ENCODE measurements around the gene ZNF75A. TPM values are rescaled to one million over a fixed set of nuclear protein-coding genes. Genes with fewer than 3 reads are reported as not detected.
"Not testable (repeated sequence)": the region's sequence is repeated elsewhere in the genome, so short reads cannot be mapped to it uniquely, and the experiment has no call there.

The ZNF75A gene
- 43.8 and 47.2 TPM in 2 replicates for total RNA-seq

- intact Hi-C loops (cut with micrococcal nuclease) = loop anchor here (1.0 to 5.0 kb wide), 8 partner anchors 22 to 195 kb away; partner anchors contain the start of genes ZNF174, ZNF200, ZNF263 and ZSCAN32
Observed at GRCh38 chr16:3305109-3306068, at the start of gene ZNF75A, which contains the start of gene TIGD7. Gene ZNF75A (plus strand): TSS chr16:3305497. CDS start chr16:3308429, 2,932 bp downstream. Gene TIGD7 (minus strand): TSS chr16:3305430. CDS start chr16:3300614, 4,816 bp downstream.

GRCh38 chr16:3256146-3256865 is 49.0 kb upstream of the ZNF75A start, which contains the start of gene MEFV:
Gene MEFV (minus strand): TSS chr16:3256633. CDS start chr16:3256587, 46 bp downstream.
- intact Hi-C loops (cut with micrococcal nuclease) = no loop called here

- intact Hi-C loops (cut with micrococcal nuclease) = no loop called here
Observed at GRCh38 chr16:3256866-3257465, 48.3 kb upstream of the ZNF75A start.

GRCh38 chr16:3259836-3260235 is 45.5 kb upstream of the ZNF75A start:
- intact Hi-C loops (cut with micrococcal nuclease) = loop anchor here (5.0 kb wide), 3 partner anchors 73 to 238 kb away; partner anchors contain the start of genes HCFC1R1, NAA60, OR1F1 and THOC6

GRCh38 chr16:3262517-3262916 is 42.8 kb upstream of the ZNF75A start:
- intact Hi-C loops (cut with micrococcal nuclease) = loop anchor here (5.0 kb wide), 3 partner anchors 75 to 240 kb away; partner anchors contain the start of genes HCFC1R1, NAA60, OR1F1 and THOC6

GRCh38 chr16:3264137-3265036 is 40.9 kb upstream of the ZNF75A start:
- intact Hi-C loops (cut with micrococcal nuclease) = loop anchor here (1.0 to 5.0 kb wide), 9 partner anchors 18 to 242 kb away; partner anchors contain the start of genes HCFC1R1, NAA60, OR1F1 and THOC6

GRCh38 chr16:3266873-3267537 is 38.3 kb upstream of the ZNF75A start:
- intact Hi-C loops (cut with micrococcal nuclease) = no loop called here

GRCh38 chr16:3268294-3268693 is 37.0 kb upstream of the ZNF75A start:
- intact Hi-C loops (cut with micrococcal nuclease) = no loop called here

- intact Hi-C loops (cut with micrococcal nuclease) = not testable (repeated sequence)
Observed at GRCh38 chr16:3270718-3271117, 34.6 kb upstream of the ZNF75A start.

- intact Hi-C loops (cut with micrococcal nuclease) = not testable (repeated sequence)
Observed at GRCh38 chr16:3271281-3271680, 34.0 kb upstream of the ZNF75A start.

- intact Hi-C loops (cut with micrococcal nuclease) = no loop called here
Observed at GRCh38 chr16:3274490-3274889, 30.8 kb upstream of the ZNF75A start.

- intact Hi-C loops (cut with micrococcal nuclease) = no loop called here
Observed at GRCh38 chr16:3274947-3275346, 30.4 kb upstream of the ZNF75A start.

GRCh38 chr16:3276679-3277078 is 28.6 kb upstream of the ZNF75A start:
- intact Hi-C loops (cut with micrococcal nuclease) = no loop called here

- intact Hi-C loops (cut with micrococcal nuclease) = loop anchor here (5.0 kb wide), 1 partner anchor 64 kb away; no protein-coding TSS in a partner anchor
Observed at GRCh38 chr16:3281222-3281820, 24.0 kb upstream of the ZNF75A start.

- intact Hi-C loops (cut with micrococcal nuclease) = loop anchor here (1.0 to 5.0 kb wide), 6 partner anchors 18 to 257 kb away; partner anchors contain the start of genes OR1F1 and THOC6
Observed at GRCh38 chr16:3282103-3282729, 23.1 kb upstream of the ZNF75A start.

- intact Hi-C loops (cut with micrococcal nuclease) = loop anchor here (1.0 to 5.0 kb wide), 12 partner anchors 19 to 328 kb away; partner anchors contain the start of genes OR1F1, SLX4, THOC6 and TIGD7
Observed at GRCh38 chr16:3282730-3283542, 22.4 kb upstream of the ZNF75A start, which contains the start of gene ZNF263. Gene ZNF263 (plus strand): TSS chr16:3283491. CDS start chr16:3283819, 328 bp downstream.

Measured in T-helper 1 cell treated with Interleukin-12 subunit alpha and Interleukin-12 subunit beta and Interleukin-4 antibody, amounts not matched to agents 30 ng/mL and 1 ng/mL, for 36 hours (primary cell).